ENCODE data around the gene HMOX1. TPM values are rescaled to one million over a fixed set of nuclear protein-coding genes. Genes with fewer than 3 reads are reported as not detected.

HMOX1 gene
- total RNA-seq, 3 donors from 2014 or later (not counting 1 experiment from before 2014, with no cell fraction given): 7.5 to 61.6 (median 15.9) TPM

DNA sequence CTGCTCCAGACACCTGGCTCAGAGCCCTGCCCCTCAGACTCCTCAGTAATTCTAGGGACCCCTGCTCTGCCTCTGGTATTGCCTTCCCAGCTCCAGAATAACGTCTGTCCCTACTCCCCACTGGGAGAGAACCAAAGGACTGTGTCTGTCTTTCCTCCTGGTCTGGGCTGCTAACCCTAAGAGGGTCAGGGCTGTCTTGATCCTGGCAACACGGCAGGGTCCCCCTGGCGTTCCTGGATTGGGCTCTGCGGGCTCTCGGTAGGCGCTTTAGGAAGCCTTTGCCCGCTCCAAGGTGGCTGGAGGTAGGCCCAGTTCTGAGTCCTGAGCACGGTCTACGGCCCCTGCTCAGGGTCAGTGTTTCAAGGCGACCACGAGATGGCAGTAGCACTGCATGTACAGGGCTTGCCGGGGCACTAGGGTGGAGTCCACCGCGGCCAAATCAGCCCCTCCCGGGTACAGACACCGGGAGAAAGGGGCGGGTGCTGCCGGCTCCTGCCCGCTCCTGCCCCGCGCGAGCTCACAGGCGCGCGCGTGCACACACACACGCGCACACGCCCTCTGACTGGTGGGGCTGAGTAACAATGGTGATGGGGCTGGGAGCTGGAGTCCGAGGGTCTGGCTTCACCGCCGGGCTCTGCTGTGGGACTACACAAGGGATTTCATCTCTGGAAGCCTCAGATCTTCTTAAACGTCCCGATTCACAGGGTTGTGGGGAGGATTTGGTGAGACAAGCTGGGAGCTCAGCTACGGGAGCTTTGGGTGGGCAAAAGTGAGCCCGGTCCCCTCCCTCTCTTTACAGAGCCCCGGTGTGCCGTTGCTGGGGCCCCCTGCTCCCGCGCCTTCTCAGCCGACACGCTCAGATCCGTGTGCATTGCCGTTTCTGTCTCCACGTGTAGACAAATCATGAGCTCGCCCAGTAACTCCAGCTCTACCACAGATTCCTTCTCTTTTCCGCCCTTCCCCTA, 30.1 kb upstream of the HMOX1 start:
- 4% methylated on average over 47 of the region's 47 CpGs for WGBS (ENCODE audit: insufficient coverage)
- peaks cover 16 to 27% of the 10 kb centered on the region in 2 donors for H3K4me1 Mint-ChIP-seq
- peak overlapping the region in 1 of 2 donors; percentile 72 for H3K27ac Mint-ChIP-seq
- Histone ChIP-seq H3K36me3 (ENCODE audit: control insufficient read depth, insufficient read depth, low read length) (peaks cover 4% of the 10 kb centered on the region), H3K27me3 (ENCODE audit: control insufficient read depth, insufficient read depth, low read length) (peaks cover 3% of the 10 kb centered on the region), H3K4me3 (ENCODE audit: low read length) (peak overlapping the region; percentile 39), H3K9me3 (ENCODE audit: control insufficient read depth, insufficient read depth, low read length) (no peaks in the 10 kb centered on the region), H3K4me1 (ENCODE audit: control insufficient read depth, insufficient read depth, low read length) (peaks cover 38% of the 10 kb centered on the region), H3K27ac (ENCODE audit: low read length) (peak overlapping the region; percentile 18)
- intact Hi-C loops (cut with micrococcal nuclease): loop anchor here (1.0 to 10.0 kb wide), 5 partner anchors 61 to 773 kb away; no protein-coding TSS in a partner anchor
- ATAC-seq (peak; percentile 91 to 93 (median 92)), DNase-seq (peak; percentile 77 to 92)
- peak overlapping the region; percentile 79 for H3K4me3 Mint-ChIP-seq
- peak; percentile 88 for TF ChIP-seq CTCF (IDR thresholded peaks at IDR 0.05)
- no peaks in the 10 kb centered on the region for H3K36me3 Mint-ChIP-seq
- peaks cover 0 to 10% of the 10 kb centered on the region in 2 donors for H3K27me3 Mint-ChIP-seq (ENCODE audit: low read depth in 2 of 2)
- no peaks in the 10 kb centered on the region for H3K9me3 Mint-ChIP-seq

DNA sequence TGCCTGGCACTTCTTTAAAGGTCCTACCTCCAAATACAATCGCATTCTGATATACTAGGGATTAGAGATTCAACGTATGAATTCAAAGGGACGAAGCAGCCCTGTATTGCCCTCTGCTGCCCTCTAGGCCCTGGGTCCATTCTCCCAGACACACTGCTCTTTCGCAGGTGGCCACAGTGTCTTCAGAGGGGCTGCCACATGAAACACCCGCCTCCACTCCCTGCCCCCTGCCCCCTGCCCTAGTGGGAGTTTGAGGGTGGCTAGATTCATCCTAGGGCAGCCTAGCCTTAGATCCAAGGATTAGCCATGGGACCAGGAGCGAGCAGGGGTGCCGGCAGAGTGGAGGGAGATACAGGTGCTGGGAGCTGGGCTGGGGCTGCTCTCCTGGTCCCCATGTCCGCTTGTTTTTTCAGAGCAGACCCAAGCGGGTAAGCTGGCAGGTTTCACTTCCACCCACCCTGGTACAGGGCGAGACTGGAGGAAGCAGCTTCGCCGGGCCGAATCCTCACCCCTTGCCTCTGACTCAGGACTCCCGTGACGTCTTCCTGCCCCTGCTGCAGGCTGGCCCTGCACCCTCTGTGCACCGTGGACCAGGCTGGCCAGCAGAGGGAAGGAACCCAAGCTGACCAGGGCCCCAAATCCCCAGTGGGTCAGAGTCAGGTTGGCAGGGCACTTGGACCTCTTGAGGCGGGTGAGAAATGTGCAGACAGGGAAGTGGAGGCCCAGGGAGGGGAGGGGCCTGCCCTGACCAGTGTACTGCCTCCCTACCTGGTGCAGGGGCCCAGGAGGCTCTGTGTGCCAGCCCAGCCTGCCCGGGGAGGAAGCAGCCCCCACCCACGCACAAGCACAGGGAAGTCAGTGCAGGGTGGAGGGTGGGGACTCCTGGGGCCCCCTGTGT, 28.4 kb upstream of the HMOX1 start:
- H3K36me3 ChIP-seq (ENCODE audit: control insufficient read depth, insufficient read depth, low read length): peaks cover 2% of the 10 kb centered on the region
- peak; percentile 14 for TF ChIP-seq CTCF (IDR thresholded peaks at IDR 0.05)
- no peak overlapping the region for H3K4me3 ChIP-seq (ENCODE audit: low read length)
- no peaks in the 10 kb centered on the region for H3K9me3 ChIP-seq (ENCODE audit: control insufficient read depth, insufficient read depth, low read length)
- peaks cover 38% of the 10 kb centered on the region for H3K4me1 ChIP-seq (ENCODE audit: control insufficient read depth, insufficient read depth, low read length)
- peaks cover 16 to 27% of the 10 kb centered on the region in 2 donors for H3K4me1 Mint-ChIP-seq
- H3K27me3 Mint-ChIP-seq (ENCODE audit: low read depth in 2 of 2): peaks cover 0 to 16% of the 10 kb centered on the region in 2 donors
- intact Hi-C loops (cut with micrococcal nuclease): loop anchor here (5.0 to 10.0 kb wide), 2 partner anchors 60 to 572 kb away; no protein-coding TSS in a partner anchor
- DNase-seq (peak; percentile 46 to 49), ATAC-seq (peak; percentile 33 to 61 (median 53))
- no peaks in the 10 kb centered on the region for H3K9me3 Mint-ChIP-seq
- H3K27ac ChIP-seq (ENCODE audit: low read length): peak overlapping the region; percentile 64
- peaks cover 3% of the 10 kb centered on the region for H3K27me3 ChIP-seq (ENCODE audit: control insufficient read depth, insufficient read depth, low read length)
- no peaks in the 10 kb centered on the region for H3K36me3 Mint-ChIP-seq
- H3K4me3 Mint-ChIP-seq: no peak overlapping the region
- H3K27ac Mint-ChIP-seq: peak overlapping the region in 1 of 2 donors; percentile 72
- 20% methylated on average over 18 of the region's 19 CpGs for WGBS (ENCODE audit: insufficient coverage)

GRCh38 chr22:35353318-35353717, 27.6 kb upstream of the HMOX1 start:
- no peak for DNase-seq
- Histone ChIP-seq H3K9me3 (ENCODE audit: control insufficient read depth, insufficient read depth, low read length) (no peaks in the 10 kb centered on the region), H3K4me1 (ENCODE audit: control insufficient read depth, insufficient read depth, low read length) (peaks cover 38% of the 10 kb centered on the region), H3K27me3 (ENCODE audit: control insufficient read depth, insufficient read depth, low read length) (peaks cover 3% of the 10 kb centered on the region), H3K4me3 (ENCODE audit: low read length) (no peak overlapping the region), H3K27ac (ENCODE audit: low read length) (peak overlapping the region; percentile 64), H3K36me3 (ENCODE audit: control insufficient read depth, insufficient read depth, low read length) (no peaks in the 10 kb centered on the region)
- intact Hi-C loops (cut with micrococcal nuclease): loop anchor here (5.0 to 10.0 kb wide), 2 partner anchors 59 to 571 kb away; no protein-coding TSS in a partner anchor
- TF ChIP-seq CTCF (IDR thresholded peaks at IDR 0.05): no peak
- Mint-ChIP-seq H3K4me3 (no peak overlapping the region), H3K9me3 (no peaks in the 10 kb centered on the region), H3K4me1 (peaks cover 16 to 27% of the 10 kb centered on the region in 2 donors), H3K36me3 (no peaks in the 10 kb centered on the region), H3K27me3 (ENCODE audit: low read depth in 2 of 2) (peaks cover 0 to 16% of the 10 kb centered on the region in 2 donors), H3K27ac (no peak overlapping the region)
- 74% methylated on average over 11 of the region's 12 CpGs for WGBS (ENCODE audit: insufficient coverage)
- ATAC-seq: no peak
